ENCODE results near the gene CCDC17.

Gene CCDC17

GRCh38 chr1:45623972-45624371, at the start of gene CCDC17:
CCDC17 (minus strand) TSS chr1:45624054; CDS start chr1:45623909, 145 bp downstream.
- no peak for DNase-seq

DNA sequence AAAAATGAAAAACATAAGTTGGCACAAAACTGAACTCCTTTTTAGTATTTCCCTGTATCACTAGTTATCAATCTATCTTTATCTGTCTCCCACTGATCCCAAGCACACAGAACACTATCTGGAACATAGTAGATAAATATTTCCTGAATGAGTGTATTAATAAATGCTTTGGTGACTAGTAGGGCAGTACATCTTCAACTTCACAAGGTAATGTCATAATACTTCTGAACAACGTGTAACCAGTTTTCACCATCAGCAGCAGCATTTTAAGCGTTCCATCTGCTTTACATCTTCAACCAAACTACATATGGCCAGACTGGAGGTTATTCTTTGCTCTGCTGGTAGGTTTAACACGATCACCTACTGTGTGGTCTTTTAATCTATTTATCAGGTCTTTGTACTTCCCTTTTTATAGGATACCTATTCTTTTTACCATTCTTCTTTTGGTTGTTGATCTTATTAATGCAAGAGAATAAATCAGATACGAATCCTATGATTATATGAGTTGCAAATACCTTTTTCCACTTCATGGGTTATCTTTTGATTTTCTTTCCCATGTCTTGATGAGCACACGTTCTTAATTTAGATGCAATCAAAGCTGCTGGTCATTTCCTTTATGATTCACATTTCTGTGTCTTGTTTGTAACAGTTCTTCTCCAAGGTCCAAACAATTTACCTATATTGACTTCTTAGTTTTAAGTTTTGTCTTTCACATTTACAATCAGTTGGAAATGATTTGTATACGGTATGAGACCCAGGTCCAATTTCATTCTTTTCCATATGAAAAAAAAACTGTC, 46.2 kb upstream of the CCDC17 start:
- DNase-seq, result no peak

- DNase-seq, result no peak
These were observed 45.5 kb upstream of the CCDC17 start for GRCh38 chr1:45669379-45669778.

DNA sequence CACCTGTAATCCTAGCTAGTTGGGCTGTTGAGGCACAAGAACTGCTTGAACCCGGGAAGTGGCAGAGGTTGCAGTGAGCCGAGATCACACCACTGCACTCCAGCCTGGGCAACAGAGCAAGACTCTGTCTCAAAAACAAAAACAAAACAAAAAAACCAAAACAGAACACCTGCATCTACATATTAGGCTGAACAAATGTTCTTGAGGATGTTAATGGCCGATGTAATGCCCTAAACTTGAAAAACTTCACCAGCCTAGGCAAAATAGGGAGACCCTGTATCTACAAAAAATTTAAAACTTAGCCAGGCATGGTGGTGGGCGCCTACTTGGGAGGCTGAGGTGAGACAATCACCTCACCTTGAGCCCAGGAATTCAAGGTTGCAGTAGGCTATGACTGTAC, 44.7 kb upstream of the CCDC17 start:
- no peak for DNase-seq

- DNase-seq, result no peak
These were observed 43.7 kb upstream of the CCDC17 start for GRCh38 chr1:45667321-45668111.

DNA sequence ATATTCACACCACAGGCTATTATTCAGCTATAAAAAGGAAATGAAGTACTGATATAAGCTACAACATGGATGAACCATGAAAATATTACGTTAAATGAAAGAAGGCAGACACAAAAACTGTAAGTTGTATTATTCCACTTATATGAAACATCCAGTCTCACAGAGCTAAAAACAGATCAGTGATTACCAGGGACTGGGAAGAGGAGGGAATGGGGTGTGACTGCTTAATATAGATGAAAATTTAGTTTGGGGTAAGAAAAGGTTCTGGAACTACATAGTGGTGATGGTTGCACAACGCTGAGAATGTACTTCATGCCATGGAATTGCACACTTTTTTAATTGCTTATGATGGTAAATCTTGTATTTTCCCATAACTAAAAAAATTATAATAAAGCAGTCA, 43.0 kb upstream of the CCDC17 start:
- no peak for DNase-seq

- DNase-seq, result no peak
These were observed 36.5 kb upstream of the CCDC17 start for GRCh38 chr1:45660336-45660735.

DNA sequence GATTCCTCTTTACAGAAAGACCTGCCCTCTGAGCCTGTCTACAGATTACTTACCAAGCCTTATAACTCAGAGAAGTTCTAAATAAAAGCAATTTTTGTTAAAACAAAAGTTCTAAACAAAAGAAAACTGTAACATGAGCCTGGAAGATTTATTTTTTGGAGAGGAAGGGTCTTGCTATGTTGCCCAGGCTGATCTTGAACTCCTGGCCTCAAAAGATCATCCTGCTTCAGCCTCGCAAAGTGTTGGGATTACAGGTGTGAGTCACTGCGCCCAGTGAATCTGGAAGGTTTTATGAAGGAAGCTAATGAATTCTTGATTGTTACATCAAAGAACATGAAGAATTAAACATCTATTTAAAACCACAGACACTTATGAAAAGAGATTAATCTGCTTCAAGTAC, 35.4 kb upstream of the CCDC17 start:
- no peak for DNase-seq

DNA sequence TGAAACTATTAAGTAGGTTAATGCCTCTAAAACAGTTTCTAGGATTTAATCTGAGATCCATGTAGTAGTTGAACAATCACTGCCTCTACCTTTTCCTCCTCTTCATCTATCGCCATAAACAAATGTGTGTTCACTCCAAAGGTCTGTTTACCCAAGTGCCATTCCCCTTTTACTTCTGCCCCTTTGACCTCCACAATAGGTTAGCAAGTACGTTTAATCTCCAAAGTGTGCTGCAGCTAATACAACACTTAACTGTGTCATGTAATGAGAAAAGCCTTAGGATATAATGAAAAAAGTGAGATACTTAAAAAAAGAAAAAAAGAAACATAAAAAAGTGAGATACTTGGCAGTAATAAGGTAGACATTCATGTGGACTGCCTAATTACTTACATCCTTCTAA, 34.3 kb upstream of the CCDC17 start:
- no peak for DNase-seq

DNA sequence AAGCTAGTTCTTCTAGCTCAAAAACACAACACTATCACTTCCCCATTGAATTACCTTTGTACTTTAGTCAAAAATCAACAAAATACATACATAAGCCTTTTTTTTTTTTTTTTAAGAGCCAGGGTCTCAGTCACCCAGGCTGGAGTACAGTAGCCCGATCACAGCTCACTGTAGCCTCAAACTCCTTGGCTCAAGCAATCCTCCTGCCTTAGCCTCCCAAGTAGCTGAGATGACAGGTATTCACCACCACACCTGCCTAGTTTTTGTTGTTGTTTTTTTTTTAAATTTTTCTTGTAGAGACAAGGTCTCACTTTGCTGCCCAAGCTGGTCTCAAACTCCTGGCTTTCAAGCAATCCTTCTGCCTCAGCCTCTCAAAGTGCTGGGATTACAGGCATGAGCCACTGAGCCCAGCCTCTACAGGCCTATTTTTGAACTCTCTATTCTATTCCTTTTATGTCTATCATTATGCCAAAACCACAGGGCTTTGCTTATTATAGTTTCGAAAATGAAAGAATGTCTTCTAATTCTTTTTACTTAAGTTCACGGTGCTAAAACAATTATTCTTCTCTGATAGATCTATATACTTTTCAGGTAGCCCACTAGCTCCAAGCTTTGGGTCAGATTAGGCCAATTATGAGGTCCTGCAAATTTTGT, 32.8 kb upstream of the CCDC17 start:
- DNase-seq, result no peak

DNA sequence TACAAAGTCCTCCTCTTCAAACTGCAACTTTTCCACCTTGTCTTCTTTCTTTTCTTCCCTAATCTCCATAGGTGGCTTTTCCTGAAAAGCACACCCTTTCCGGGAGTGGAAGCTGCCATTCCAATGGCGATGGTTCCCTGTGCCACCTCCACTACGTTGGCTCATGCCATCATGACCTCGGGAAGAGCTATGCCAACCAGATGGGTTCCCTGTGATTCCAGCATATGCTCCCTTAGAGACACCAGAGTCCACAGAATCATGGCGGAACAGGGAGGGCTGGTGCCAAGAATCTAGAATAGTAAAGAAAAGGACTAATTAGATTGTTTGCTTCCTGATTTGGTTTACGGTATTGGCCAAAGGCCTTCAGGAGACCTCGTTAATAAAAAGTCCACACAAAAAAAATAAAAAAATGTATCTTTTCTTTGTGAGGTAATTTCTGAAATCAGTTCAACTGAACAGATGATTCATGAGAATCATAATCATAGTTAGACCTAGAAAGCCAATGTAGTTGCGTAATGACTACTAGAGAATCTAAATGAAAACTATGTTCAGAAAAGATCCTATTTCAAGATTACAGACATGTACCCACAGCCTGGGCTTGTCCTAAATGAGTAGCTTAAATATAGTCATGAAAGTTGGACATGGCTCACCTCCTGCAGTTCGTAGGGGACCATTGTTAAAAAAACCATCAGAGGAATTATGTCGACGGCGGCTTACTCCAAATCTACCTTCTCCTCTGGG, 30.9 kb upstream of the CCDC17 start:
- no peak for DNase-seq

DNA sequence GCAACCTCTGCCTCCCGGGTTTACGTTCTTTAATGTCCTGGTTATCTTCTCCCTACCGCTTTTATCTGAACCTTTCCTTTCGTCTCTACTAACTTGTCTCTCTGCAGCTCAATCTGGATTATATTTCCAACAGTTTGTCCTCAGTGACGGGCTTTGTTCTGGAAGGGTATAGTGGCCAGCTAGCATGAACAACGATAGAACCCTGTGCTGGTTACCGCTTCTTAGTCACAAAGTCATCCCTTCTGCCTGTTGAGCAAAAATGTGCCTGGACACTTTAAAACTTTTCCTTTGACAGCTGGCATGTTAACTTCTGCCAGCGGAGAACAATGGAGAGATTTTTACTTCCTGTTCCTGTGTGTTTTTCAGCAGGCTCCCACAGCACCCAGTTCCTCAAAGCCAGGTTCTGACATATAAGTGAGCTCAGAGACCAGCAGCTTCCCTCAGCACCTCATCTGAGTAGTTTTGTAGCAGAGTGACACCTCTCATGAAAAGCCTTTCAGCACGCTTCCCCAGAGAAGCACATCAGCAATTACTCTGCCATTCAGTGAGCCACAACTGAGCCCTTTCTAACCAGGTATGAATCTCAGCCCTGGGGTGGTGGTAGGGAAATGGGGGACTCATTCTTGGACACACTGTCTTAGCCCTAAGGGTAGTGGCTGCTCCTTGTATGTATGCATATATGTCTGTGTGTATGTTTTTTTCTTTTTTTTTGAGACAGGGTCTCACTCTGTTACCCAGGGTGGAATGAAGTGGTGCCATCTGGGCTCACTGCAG, 23.6 kb upstream of the CCDC17 start:
- no peak for DNase-seq

- no peak for DNase-seq
These were observed 20.8 kb upstream of the CCDC17 start for GRCh38 chr1:45644661-45645060.

GRCh38 chr1:45643978-45644377, 20.1 kb upstream of the CCDC17 start:
- no peak for DNase-seq

- DNase-seq, result no peak
These were observed 19.5 kb upstream of the CCDC17 start for GRCh38 chr1:45643321-45643720.

- DNase-seq, result no peak
These were observed 16.4 kb upstream of the CCDC17 start for GRCh38 chr1:45640293-45640692.

- no peak for DNase-seq
These were observed 11.4 kb upstream of the CCDC17 start for GRCh38 chr1:45635211-45635610.

DNA sequence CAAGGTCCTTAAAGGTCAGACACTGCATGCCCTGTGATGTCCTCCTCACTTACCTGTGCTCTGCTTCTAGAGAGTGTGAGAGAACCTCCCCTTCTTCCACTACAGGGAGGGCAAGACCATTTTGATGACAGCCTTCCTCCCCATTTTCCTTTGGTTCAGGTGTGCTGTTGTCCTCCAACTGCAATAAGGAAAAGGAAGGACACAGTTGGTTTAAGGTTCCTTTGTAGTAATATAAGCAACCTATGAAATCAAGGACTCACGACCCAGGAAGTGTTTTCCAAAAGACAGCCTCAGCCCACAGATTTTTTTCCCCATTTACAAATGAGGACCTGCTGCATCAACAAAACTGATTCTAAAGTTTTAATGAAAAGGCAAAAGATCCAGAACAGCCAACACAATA, 6.6 kb upstream of the CCDC17 start:
- DNase-seq, result no peak

DNA sequence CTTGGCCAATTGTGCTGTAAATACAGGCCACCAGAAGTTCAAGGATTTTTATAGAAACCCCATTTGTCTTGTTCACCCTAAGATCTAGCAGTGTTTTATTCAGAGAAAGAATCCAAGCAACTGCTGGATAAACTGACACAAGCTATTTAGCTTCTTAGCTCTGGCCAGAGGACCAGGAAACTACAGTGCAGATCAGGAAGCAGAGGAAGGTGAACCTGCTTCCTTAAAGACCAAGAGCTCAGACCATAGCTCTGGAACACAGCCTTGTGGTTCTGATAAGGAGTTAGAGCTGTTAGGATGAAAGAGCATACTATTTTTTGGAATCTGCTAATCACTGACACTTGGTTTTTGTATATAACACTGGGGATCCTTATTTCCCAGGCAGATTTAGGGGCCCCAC, 5.2 kb upstream of the CCDC17 start:
- no peak for DNase-seq

DNA sequence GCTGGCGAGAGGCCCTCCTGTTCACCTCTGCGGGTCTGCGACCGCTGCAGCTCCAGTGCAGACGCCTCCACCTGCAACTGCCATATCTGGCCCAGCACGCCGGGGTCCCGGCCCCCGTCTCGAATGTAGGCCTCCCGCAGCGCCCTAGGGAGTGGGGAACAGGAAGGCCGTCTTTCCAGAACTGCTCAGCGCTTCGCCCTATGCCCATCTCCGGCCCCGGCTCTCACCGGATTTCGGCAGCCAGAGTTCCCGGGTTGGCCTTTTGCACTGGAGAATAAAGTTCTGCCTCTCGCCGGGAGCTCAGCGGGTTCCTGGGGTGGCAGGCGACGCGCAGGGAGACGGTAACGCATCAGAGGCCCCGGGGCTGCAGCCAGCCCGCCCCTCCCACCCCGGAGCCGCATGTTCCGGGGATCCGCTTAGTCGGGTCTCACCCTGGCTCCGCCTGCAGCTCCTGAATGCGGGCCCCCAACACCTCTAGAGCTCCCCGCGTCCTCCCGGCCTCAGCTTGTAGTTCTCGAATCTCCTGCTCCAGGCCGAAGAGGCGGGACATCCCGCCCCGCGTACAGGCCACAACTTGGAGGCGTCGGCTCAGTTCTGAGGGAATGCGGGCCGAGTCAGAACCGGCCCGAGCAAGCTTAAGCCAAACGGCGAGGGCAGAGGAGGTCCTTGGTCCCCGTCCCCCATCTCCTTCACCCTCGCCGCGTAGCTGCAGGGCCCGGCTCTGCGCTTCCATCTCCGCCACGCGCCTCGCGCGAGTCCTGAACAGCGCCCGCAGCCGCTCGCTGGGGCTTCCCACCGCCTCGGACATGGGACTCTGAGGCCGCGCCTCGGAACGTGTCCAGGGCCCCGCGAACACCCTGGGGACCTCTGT, 1.1 kb downstream of the CCDC17 start:
- no peak for DNase-seq

- no peak for DNase-seq
These were observed 1.8 kb downstream of the CCDC17 start for GRCh38 chr1:45621895-45622523.
